ENCODE data around the gene CUL9.

Gene CUL9

DNA sequence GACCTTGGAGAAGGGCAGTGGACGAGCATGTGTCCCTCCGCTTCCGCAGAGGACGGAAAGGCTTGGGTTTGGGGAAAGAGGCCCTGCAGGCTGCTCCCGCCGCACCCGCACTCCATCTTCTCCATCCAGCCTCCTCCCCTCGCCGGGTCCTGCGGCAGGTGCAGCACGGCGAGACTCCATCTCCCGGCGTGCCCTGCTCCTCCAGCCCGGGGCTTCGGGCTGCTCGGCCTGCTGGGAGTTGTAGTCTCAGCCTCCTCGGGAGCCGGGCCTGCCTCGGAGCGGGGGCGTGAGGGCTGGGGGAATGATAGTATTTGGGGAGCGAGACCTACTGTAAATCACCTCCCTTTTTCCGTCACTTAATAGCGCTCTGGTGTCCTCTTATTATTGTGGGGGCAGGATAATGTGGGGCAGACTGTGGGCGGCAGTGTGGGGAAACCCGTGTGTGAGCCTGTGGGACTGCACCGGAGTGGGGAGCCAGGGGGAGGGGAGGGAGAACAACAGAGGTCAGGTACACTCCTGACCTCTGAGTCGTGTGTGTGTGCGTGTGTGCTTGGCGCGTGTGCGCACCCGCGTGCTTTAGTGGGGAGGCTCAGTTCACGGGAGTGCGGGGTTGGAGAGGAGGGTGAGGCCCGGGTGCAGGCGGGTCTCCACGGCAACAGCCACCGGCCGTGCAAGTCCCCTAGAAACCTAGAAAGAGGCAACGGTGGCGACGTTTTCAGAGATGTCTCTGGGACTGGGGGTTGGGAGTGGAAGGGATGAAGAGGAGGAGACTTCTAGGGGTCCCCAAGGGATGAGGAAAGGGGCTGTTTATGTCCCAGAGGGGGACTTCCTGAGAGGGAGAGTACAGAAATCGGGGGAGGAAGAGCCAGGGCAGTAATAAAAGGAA, 65.4 kb downstream of the CUL9 start:
- DNase-seq = peak; percentile 34
- in situ Hi-C loops (cut with MboI; ENCODE audit: low pct_unique_long_range_greater_than_20kb, low sequenced_read_pairs) = no loop called here

DNA sequence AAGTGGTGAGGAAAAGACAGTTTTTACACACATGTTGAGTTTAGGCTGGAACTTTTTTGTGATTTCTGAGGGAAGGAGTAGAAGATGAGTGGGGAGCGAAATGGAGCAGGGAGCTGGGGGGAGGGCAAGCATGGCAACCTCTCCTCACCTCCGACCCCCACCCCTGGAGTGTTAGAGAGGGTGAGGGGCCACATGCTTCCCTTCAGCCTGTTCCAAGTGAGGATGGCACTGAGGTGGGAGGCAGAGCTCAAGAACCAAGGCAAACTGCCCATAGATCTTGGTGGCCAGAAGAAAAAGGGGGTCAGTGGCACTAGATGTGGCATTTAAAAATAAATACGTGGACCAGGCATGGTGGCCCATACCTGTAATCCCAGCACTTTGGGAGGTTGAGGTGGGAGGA, 66.1 kb downstream of the CUL9 start:
- DNase-seq = no peak
- in situ Hi-C loops (cut with MboI; ENCODE audit: low pct_unique_long_range_greater_than_20kb, low sequenced_read_pairs) = no loop called here

DNA sequence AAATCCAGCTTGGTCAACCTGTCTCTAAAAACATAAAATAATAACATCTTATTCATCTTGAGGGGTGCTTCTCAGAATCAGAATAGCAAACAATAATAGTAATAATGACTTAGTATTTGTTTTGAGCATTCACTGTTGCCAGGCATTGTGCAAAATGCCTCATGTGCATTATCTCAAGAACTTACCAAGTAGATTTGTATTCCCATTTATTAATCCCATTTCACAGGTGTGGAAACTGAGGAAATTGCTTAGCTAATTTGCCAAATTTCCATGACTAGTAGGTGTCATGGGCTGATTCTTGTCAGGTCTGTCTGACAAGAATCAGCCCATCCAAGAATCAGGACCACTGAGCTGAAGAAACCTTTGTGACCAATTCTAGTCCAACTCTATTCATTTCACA, 66.8 kb downstream of the CUL9 start:
- no peak for DNase-seq
- in situ Hi-C loops (cut with MboI; ENCODE audit: low pct_unique_long_range_greater_than_20kb, low sequenced_read_pairs) = no loop called here

DNA sequence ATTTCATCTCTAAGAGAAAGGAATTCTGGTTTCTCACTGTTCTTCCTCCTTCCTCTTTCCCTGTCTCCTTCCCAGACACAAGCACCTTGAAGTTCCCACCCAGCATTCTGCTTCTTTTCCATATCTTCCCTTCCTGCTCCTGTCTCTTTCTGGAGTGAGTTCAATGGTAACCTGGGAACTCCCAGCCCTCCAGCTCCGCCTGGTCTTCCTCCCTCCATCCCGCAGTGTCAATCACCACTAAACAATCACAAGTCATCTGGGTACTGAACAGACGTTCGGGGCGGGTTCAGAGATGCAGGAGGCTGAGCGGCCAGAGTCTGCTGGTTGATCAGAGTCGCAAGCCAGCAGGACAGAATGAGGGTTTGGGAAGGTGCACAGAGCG, 69.0 kb downstream of the CUL9 start:
- in situ Hi-C loops (cut with MboI; ENCODE audit: low pct_unique_long_range_greater_than_20kb, low sequenced_read_pairs) = loop anchor here (10.0 kb wide), 1 partner anchor 254 kb away; no protein-coding TSS in a partner anchor
- DNase-seq = no peak

DNA sequence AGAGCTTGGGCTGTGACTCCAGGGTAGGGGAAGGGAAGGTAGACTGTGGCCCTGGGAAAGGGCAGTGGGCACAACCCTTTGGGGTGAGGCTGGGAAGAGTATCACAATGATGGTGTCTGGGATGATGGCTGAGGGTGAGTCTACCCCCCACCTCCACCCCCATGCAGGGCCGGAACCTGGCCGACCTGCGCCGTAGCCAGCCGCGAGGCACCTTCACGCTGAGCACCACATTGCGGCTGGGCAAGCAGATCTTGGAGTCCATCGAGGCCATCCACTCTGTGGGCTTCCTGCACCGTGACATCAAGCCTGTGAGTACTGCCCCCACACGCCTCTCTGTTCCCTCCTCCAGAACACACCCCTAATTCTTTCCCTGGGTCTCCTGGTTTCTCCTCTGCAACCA, 71.4 kb downstream of the CUL9 start:
- DNase-seq = no peak
- in situ Hi-C loops (cut with MboI; ENCODE audit: low pct_unique_long_range_greater_than_20kb, low sequenced_read_pairs) = loop anchor here (10.0 kb wide), 1 partner anchor 251 kb away; no protein-coding TSS in a partner anchor

DNA sequence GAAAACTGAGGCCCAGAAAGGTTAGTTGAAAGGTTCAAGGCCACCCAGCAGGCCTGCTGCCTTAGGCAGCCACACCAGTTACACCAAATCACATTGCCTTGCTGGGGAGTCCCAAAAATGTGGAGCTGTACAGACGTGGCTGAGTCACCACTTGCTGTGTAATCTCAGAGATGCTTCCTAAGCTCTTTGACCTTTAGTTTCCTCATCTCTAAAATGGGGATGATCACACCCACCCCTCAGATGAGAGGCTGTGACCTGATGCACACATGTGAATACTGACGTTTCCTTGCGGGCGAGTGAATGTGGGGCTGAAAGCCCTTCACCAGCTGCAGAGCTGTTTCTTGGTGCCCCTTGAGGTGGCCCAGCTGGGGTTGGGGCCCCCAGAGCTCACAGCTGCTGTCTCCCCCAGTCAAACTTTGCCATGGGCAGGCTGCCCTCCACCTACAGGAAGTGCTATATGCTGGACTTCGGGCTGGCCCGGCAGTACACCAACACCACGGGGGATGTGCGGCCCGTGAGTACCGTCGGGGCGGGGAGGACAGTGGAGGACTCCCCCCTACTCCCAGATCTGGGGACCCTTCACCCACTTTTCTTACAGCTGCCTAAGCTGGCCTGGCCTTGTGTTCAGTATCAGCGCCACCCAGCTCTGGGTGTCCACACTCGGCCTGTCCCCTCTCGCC, 72.3 kb downstream of the CUL9 start:
- DNase-seq = no peak
- in situ Hi-C loops (cut with MboI; ENCODE audit: low pct_unique_long_range_greater_than_20kb, low sequenced_read_pairs) = loop anchor here (10.0 kb wide), 1 partner anchor 251 kb away; no protein-coding TSS in a partner anchor

DNA sequence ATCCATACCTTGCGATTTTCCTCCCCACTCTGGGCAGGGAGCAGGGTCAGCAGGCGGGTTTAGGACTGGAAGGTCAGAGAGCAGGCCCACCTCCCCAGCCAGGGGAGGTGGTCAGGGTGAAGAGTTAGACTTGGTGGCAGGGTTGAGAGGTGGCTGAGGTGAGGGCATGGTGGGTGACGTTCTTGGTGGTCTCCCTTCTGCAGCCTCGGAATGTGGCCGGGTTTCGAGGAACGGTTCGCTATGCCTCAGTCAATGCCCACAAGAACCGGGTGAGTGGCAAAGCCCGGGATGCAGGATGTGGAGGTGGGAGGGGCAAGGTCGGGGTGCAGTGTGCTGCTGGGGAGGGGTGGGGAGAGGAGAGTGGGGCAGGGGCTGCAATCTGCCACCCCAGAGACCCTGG, 72.8 kb downstream of the CUL9 start:
- in situ Hi-C loops (cut with MboI; ENCODE audit: low pct_unique_long_range_greater_than_20kb, low sequenced_read_pairs) = loop anchor here (10.0 kb wide), 1 partner anchor 250 kb away; no protein-coding TSS in a partner anchor
- no peak for DNase-seq

DNA sequence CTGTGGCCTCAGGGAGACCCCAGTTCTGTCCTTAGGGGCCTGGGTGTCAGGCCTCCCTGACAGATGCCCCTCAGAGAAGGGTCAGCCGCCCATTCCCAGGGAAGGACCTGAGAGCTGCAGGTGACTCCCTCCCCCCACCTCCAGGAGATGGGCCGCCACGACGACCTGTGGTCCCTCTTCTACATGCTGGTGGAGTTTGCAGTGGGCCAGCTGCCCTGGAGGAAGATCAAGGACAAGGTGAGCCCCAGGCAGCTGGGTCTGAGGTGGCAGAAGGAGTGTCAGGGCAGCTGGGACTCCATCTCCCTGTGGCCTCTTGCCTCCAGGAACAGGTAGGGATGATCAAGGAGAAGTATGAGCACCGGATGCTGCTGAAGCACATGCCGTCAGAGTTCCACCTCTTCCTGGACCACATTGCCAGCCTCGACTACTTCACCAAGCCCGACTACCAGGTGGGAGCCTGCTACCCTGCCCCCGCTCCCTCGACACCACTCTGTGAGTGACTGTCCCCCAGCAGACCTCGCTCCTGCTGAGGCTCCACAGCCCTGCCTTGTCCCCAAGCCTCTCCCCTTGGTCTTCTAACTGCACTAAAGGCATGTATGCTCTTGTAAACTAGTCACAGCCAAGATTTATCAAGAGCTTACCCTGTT, 73.5 kb downstream of the CUL9 start:
- in situ Hi-C loops (cut with MboI; ENCODE audit: low pct_unique_long_range_greater_than_20kb, low sequenced_read_pairs) = loop anchor here (10.0 kb wide), 1 partner anchor 249 kb away; no protein-coding TSS in a partner anchor
- no peak for DNase-seq

DNA sequence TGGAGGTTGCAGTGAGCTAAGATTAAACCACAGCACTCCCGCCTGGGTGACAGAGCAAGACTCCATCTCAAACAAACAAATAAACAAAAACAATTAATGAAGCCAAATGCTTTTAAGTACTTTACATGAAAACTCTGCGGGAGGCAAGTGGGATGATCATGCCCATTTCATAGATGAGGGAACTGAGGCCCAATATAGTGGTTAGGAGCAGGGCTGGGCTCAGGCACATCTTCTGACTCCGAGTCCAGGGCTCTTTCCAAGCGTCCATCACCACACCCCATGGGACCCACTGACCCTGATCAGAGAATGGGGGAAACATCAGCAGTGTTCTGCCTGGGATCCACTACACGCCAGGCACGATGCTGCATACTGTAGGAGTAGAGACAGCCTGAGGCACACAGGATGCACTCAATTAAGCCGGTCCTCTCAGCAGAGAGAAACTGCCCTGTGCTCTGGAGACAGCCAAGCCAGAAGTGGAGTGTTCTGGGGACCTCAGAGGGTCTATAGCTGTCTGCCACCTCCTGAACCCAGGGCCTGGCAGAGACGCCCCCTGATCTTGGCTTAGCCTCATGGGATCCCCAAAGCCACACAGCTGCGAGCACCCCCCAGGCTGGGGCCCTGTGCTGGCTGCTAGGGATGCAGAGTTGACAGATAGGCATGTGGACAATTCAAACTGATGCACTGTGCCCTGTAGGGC, 74.8 kb downstream of the CUL9 start:
- in situ Hi-C loops (cut with MboI; ENCODE audit: low pct_unique_long_range_greater_than_20kb, low sequenced_read_pairs) = loop anchor here (10.0 kb wide), 1 partner anchor 248 kb away; no protein-coding TSS in a partner anchor
- DNase-seq = no peak

DNA sequence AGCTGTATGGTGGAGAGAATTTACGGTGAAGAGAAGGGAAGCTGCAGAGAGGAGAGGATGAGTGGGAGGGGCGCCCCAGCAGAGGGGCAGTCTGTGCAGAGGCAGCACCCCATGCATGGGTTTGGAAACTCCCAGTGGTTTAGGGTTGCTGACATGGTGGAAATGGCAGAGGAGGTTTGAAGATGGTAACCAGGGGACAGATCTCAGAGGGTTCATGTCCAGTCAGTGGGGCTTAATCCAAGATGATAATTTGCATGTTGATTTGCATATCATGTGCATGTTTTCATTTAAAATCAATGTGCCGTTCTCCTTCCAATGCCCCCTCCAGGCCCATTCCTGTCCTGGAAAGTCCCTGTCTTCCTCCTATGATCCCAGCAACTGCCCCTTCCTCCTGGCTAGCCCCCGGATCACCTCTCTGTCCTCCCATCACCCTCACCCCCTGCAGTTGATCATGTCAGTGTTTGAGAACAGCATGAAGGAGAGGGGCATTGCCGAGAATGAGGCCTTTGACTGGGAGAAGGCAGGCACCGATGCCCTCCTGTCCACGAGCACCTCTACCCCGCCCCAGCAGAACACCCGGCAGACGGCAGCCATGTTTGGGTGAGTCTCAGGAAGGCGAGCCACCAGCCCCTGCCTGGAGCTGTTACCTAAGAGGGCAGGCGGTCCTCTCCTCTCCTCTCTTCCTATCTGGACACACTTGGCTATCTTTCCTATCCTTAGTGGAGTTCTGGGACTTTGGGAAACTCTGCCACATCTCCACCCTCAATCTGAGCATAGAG, 75.6 kb downstream of the CUL9 start:
- in situ Hi-C loops (cut with MboI; ENCODE audit: low pct_unique_long_range_greater_than_20kb, low sequenced_read_pairs) = loop anchor here (10.0 kb wide), 1 partner anchor 247 kb away; no protein-coding TSS in a partner anchor
- no peak for DNase-seq

DNA sequence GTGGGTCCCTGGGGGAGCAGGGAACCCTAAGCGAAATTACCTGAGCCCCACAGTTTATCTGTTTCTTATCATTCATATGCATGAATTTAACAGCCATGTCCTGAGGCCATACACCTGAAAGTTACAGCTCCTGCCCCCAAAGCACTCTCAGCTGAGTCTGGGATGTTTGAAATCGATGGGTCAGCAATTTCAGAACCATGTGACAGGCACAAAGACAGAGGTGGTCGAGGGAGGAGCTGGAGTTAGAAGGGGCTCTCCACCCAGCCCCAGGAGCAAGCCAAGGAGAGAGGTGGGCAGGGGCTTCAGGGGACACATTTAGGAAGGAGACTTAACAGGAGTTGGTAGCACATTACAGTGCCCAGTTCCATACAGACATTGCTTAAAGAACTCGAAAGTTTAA, 76.2 kb downstream of the CUL9 start:
- in situ Hi-C loops (cut with MboI; ENCODE audit: low pct_unique_long_range_greater_than_20kb, low sequenced_read_pairs) = loop anchor here (10.0 kb wide), 1 partner anchor 247 kb away; no protein-coding TSS in a partner anchor
- no peak for DNase-seq

DNA sequence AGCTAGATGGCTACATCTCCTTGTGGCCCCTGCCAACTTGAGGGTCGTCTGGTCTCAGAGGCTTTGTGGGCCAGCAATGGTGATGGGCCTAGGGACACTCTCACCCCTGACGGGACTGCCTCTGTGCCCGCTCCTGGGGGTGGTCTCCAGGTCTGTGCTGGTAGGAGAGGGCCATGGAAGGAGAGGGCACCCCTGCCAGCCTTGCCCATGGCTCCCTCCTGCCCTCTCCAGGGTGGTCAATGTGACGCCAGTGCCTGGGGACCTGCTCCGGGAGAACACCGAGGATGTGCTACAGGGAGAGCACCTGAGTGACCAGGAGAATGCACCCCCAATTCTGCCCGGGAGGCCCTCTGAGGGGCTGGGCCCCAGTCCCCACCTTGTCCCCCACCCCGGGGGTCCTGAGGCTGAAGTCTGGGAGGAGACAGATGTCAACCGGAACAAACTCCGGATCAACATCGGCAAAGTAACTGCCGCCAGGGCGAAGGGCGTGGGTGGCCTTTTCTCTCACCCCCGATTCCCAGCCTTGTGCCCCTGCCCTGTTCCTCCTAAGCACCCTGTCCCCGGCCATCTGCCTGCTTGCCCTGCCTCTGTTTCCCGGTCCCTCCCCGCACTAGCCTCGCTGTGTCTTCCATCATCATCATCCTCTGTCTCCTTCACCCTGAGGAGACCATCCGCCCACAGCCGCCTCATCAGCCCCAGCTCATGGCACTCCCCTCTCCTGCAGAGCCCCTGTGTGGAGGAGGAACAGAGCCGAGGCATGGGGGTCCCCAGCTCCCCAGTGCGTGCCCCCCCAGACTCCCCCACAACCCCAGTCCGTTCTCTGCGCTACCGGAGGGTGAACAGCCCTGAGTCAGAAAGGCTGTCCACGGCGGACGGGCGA, 77.1 kb downstream of the CUL9 start:
- DNase-seq = no peak
- in situ Hi-C loops (cut with MboI; ENCODE audit: low pct_unique_long_range_greater_than_20kb, low sequenced_read_pairs) = loop anchor here (10.0 kb wide), 1 partner anchor 246 kb away; no protein-coding TSS in a partner anchor

DNA sequence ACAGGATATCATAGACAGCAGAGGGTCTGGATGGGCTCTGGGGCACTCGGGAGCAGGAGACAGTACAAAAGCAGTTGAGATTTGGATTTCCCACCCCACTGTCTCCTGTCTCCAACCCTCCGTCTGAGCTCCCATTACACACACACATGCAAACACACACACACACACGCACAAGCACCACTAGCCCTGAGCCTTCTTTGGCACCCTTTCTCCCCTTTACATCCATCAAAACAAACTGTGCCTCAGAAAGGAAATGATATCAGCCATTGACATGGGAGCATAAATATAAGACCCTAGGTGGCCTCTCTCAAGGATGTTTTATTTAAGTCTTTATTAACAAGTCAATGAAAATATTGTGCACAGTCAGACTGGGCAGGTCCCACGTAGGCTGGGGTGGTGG, 78.8 kb downstream of the CUL9 start:
- DNase-seq = no peak
- in situ Hi-C loops (cut with MboI; ENCODE audit: low pct_unique_long_range_greater_than_20kb, low sequenced_read_pairs) = no loop called here

DNA sequence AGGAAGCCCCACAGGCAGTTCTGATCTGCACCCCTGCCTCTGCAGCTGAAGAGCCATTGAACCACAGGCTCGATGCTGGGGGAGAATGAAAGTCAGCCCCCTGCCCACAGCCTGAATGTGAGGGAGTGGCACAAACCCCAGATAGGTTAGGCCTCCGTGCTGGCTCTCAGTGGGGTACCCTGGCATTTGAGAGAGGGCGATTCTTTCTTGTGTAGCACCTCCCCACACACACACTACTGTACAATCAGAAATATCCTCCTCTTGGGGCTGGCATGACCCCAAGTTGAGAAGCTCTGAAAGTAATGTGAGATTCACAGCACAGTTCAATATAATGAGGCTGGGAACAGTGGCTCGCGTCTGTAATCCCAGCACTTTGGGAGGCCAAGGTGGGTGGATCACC, 79.2 kb downstream of the CUL9 start:
- in situ Hi-C loops (cut with MboI; ENCODE audit: low pct_unique_long_range_greater_than_20kb, low sequenced_read_pairs) = no loop called here
- DNase-seq = no peak

DNA sequence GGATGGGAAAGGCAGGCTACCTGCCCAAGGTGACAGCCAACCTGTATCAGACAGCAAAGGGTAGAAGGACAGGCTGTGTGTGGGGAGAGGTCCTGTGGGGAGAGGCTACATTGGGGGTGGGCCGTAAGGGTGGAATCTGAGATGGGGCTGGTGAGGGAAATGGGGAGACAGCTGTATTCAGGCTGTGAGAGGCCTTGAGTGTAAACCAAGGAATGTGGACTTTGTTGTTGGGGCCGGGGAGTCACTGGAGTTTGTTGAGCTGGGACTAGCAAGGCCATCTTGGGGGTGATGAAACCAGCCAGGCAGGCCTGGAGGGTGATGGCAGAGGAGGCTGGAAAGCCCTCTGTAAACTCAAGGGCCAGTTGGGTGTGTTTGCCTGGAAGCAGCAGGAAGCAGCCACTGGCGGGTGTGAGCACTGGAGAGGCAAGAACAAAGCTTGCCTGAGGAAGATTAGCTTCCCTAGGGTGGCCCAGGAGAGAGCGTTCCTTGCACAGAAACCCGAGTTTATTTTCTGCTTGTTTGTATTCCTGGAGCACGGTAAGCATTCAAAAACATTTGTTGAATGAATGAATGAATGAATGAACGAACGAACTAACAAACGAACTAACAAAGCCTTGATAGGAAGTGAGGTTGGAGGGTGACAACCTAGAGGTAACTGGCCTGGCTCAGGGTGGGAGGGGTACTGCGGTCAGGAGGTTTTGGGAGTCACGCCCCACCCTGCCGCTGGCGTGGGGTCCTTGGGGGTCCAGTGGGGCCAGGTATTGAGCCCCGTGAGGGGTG, 80.2 kb downstream of the CUL9 start:
- in situ Hi-C loops (cut with MboI; ENCODE audit: low pct_unique_long_range_greater_than_20kb, low sequenced_read_pairs) = no loop called here
- no peak for DNase-seq

DNA sequence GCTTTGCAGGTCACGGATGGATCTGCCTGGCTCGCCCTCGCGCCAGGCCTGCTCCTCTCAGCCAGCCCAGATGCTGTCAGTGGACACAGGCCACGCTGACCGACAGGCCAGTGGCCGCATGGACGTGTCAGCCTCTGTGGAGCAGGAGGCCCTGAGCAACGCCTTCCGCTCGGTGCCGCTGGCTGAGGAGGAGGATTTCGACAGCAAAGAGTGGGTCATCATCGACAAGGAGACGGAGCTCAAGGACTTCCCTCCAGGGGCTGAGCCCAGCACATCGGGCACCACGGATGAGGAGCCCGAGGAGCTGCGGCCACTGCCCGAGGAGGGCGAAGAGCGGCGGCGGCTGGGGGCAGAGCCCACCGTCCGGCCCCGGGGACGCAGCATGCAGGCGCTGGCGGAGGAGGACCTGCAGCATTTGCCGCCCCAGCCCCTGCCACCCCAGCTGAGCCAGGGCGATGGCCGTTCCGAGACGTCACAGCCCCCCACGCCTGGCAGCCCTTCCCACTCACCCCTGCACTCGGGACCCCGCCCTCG, 80.9 kb downstream of the CUL9 start:
- in situ Hi-C loops (cut with MboI; ENCODE audit: low pct_unique_long_range_greater_than_20kb, low sequenced_read_pairs) = no loop called here

More for the DNA sequence above, 80.9 kb downstream of the CUL9 start:
- no peak for DNase-seq
